ENCODE measurements around the gene RPL15. TPM values are rescaled to one million over a fixed set of nuclear protein-coding genes. Genes with fewer than 3 reads are reported as not detected.

The RPL15 gene
- polyA plus RNA-seq, 2 of the 4 experiments (the other 2 are of a cell fraction), result 2,178 to 2,933 TPM

DNA sequence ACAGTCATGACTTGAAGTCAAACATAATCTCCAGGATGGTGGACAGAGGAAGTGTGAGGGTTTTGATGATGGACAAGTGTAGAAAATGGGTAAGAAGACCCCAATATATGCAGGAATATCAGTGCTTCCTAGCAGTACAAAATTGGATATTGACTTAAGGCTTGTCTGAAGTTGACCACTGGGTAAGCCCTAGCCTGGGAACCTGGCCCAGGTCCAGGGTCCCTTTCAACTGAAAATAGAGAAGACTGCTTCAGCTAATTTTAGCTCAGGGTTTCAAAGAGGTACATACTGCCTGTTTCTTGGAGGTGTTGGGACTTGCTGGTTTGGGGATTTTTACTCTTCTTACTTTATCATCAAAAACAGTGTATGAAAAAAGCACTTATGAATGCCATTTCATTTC lies 32.9 kb downstream of the RPL15 start:
- H3K27ac ChIP-seq, result no peak overlapping the region
- TF ChIP-seq, protein P1, sequence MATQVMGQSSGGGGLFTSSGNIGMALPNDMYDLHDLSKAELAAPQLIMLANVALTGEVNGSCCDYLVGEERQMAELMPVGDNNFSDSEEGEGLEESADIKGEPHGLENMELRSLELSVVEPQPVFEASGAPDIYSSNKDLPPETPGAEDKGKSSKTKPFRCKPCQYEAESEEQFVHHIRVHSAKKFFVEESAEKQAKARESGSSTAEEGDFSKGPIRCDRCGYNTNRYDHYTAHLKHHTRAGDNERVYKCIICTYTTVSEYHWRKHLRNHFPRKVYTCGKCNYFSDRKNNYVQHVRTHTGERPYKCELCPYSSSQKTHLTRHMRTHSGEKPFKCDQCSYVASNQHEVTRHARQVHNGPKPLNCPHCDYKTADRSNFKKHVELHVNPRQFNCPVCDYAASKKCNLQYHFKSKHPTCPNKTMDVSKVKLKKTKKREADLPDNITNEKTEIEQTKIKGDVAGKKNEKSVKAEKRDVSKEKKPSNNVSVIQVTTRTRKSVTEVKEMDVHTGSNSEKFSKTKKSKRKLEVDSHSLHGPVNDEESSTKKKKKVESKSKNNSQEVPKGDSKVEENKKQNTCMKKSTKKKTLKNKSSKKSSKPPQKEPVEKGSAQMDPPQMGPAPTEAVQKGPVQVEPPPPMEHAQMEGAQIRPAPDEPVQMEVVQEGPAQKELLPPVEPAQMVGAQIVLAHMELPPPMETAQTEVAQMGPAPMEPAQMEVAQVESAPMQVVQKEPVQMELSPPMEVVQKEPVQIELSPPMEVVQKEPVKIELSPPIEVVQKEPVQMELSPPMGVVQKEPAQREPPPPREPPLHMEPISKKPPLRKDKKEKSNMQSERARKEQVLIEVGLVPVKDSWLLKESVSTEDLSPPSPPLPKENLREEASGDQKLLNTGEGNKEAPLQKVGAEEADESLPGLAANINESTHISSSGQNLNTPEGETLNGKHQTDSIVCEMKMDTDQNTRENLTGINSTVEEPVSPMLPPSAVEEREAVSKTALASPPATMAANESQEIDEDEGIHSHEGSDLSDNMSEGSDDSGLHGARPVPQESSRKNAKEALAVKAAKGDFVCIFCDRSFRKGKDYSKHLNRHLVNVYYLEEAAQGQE (IDR thresholded peaks at IDR 0.05), result no peak
- TF ChIP-seq POLR2AphosphoS2 (conservative IDR thresholded peaks at IDR 0.05; ENCODE audit: low read length) (no peak; the same call in 1 of the 2 replicates), MAFK (IDR thresholded peaks at IDR 0.05; ENCODE audit: partially characterized antibody) (no peak), SREBF2 (IDR thresholded peaks at IDR 0.05) (no peak)
- no peak for DNase-seq (ENCODE audit: low read depth in 1 of 2, low spot score in 1 of 2)
- H3K4me1 ChIP-seq, result peaks cover 30% of the 10 kb centered on the region
- ATAC-seq, result no peak
- H3K4me2 ChIP-seq, result peak overlapping the region; percentile 29
- no peak for FAIRE-seq
- H3K4me3 ChIP-seq, result no peak overlapping the region
- POLR2A ChIA-PET, result interaction anchor here (2.8 kb wide), 1 partner anchor 33 kb away, joined by 18 read pairs; the partner anchor contains the start of genes NKIRAS1 and RPL15
- CTCF ChIA-PET, result interaction anchor here (1.3 to 1.4 kb wide), 3 partner anchors 8 to 20 kb away, joined by 3 to 7 read pairs (median 4); no protein-coding TSS in a partner anchor
- no peaks in the 10 kb centered on the region for H3K9me3 ChIP-seq

DNA sequence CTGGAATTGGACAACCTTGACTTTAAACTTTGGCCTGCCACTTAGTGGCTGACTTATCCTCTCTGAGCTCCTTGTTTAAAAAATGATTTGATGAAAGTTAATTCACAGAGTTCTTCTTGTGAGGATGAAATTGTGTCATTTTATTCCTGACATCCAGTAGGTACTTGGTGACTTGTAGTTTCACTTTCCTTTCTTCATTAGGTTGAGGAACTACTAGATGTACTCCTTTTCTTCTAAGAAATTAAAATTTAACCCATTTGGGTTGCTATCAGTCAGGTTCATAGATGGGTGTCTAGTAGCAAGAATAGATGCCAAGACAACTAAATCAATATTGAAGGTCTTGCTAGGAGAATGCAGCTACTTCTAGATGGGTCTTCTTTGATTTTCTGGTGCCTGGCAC lies 33.4 kb downstream of the RPL15 start:
- Histone ChIP-seq H3K9me3 (no peaks in the 10 kb centered on the region), H3K4me2 (peak overlapping the region; percentile 29), H3K4me3 (no peak overlapping the region), H3K4me1 (peaks cover 30% of the 10 kb centered on the region), H3K27ac (no peak overlapping the region)
- DNase-seq (ENCODE audit: low read depth in 1 of 2, low spot score in 1 of 2), result no peak
- ChIA-PET CTCF (interaction anchor here (1.3 to 1.4 kb wide), 2 partner anchors 12 to 19 kb away, joined by 3 to 4 read pairs; no protein-coding TSS in a partner anchor), POLR2A (interaction anchor here (0.6 to 2.8 kb wide), 2 partner anchors 33 to 55 kb away, joined by 3 to 18 read pairs; partner anchors contain the start of genes NKIRAS1 and RPL15)
- FAIRE-seq, result no peak
- TF ChIP-seq HOXB13 (CRISPR knock-in tag; IDR thresholded peaks at IDR 0.05; ENCODE audit: low read depth), result no peak
- TF ChIP-seq HEYL (CRISPR knock-in tag; IDR thresholded peaks at IDR 0.05), result no peak
- no peak for TF ChIP-seq NR3C1 (IDR thresholded peaks at IDR 0.05)
- no peak for TF ChIP-seq JUN (IDR thresholded peaks at IDR 0.05)
- ATAC-seq, result no peak

DNA sequence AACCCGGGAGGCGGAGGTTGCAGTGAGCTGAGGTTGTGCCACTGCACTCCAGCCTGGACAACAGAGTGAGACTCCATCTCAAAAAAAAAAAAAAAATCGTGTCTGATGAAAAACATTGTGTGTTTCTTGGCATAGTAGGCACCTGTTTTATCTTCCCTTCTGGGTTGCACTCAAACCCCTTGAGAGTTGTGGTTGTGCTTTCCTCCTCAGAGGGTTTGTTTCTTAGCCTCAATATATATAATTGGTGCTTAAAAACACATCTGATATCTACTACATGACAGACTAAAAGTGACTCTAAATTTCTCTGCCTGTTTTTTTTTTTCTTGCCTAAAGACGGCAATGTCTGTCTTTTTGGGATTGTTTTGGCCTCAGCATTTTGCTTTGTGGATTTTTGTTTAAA lies 35.7 kb downstream of the RPL15 start:
- Histone ChIP-seq H3K4me1 (peaks cover 18% of the 10 kb centered on the region; the same call in 2 of the 3 replicates), H3K4me3 (no peak overlapping the region), H3K4me2 (no peak overlapping the region), H3K9me3 (no peaks in the 10 kb centered on the region), H3K27ac (no peak overlapping the region)
- no peak for DNase-seq (ENCODE audit: low read depth in 1 of 2, low spot score in 1 of 2)
- ChIA-PET POLR2A (no interaction called here), CTCF (interaction anchor here (1.1 kb wide), 1 partner anchor 118 kb away, joined by 4 read pairs; no protein-coding TSS in a partner anchor)
- no peak for TF ChIP-seq CBX2 (IDR thresholded peaks at IDR 0.05; ENCODE audit: borderline replicate concordance, low read depth)
- no peak for TF ChIP-seq SMC3 (IDR thresholded peaks at IDR 0.05)
- no peak for TF ChIP-seq HOXB5 (CRISPR knock-in tag; IDR thresholded peaks at IDR 0.05)
- TF ChIP-seq HDAC2 (IDR thresholded peaks at IDR 0.05), result no peak
- TF ChIP-seq, protein P2, sequence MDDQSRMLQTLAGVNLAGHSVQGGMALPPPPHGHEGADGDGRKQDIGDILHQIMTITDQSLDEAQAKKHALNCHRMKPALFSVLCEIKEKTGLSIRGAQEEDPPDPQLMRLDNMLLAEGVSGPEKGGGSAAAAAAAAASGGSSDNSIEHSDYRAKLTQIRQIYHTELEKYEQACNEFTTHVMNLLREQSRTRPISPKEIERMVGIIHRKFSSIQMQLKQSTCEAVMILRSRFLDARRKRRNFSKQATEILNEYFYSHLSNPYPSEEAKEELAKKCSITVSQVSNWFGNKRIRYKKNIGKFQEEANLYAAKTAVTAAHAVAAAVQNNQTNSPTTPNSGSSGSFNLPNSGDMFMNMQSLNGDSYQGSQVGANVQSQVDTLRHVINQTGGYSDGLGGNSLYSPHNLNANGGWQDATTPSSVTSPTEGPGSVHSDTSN (IDR thresholded peaks at IDR 0.05), result no peak
- TF ChIP-seq GATA3 (IDR thresholded peaks at IDR 0.05; ENCODE audit: borderline replicate concordance), result no peak
- no peak for TF ChIP-seq JUNB (IDR thresholded peaks at IDR 0.05)
- TF ChIP-seq, protein P1 (IDR thresholded peaks at IDR 0.05), result no peak
- no peak for TF ChIP-seq TFCP2L1 (CRISPR knock-in tag; IDR thresholded peaks at IDR 0.05)
- TF ChIP-seq FOSB (CRISPR knock-in tag; IDR thresholded peaks at IDR 0.05), result no peak
- TF ChIP-seq, protein P3, sequence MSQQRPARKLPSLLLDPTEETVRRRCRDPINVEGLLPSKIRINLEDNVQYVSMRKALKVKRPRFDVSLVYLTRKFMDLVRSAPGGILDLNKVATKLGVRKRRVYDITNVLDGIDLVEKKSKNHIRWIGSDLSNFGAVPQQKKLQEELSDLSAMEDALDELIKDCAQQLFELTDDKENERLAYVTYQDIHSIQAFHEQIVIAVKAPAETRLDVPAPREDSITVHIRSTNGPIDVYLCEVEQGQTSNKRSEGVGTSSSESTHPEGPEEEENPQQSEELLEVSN (IDR thresholded peaks at IDR 0.05; ENCODE audit: borderline replicate concordance, low read depth), result no peak
- no peak for TF ChIP-seq EHMT2 (IDR thresholded peaks at IDR 0.05; ENCODE audit: low read depth)
- no peak for TF ChIP-seq KDM5A (IDR thresholded peaks at IDR 0.05)
- TF ChIP-seq NR3C1 (IDR thresholded peaks at IDR 0.05), result no peak
- 83% methylated on average over 4 of the region's 4 CpGs for WGBS (ENCODE audit: missing lambda C conversion rate)
- ATAC-seq, result no peak
- no peak for FAIRE-seq
